PFSK-1 (cell line): ENCODE results near the gene RGS3.

Experiments
- FOXP2 ChIP-seq: optimal IDR thresholded peaks from 2 replicates; pipeline ENCODE3; 2011; ENCODE audit warnings: borderline replicate concordance, control low read depth, inconsistent platforms; ENCODE audit not compliant: insufficient read depth; ENCODE audit errors: extremely low read length, extremely low read depth
- POLR2AphosphoS5 ChIP-seq: IDR thresholded peaks from 2 replicates; pipeline ENCODE4 v1.6.1; 2012; ENCODE audit warnings: low read depth, mild to moderate bottlenecking, control low read depth, low read length, moderate library complexity
- SIN3A ChIP-seq: IDR thresholded peaks from 2 replicates; pipeline ENCODE4 v1.6.1; 2012; ENCODE audit warnings: mild to moderate bottlenecking, low read length, moderate library complexity, borderline replicate concordance; ENCODE audit not compliant: insufficient read depth
- TAF1 ChIP-seq: IDR thresholded peaks from 2 replicates; pipeline ENCODE4 v1.6.1; 2012; ENCODE audit warnings: low read length, control low read depth, borderline replicate concordance; ENCODE audit not compliant: insufficient read depth
- TF ChIP-seq, protein P1 (sequence below), 2 experiments: IDR thresholded peaks; 2 replicates each; pipeline versions ENCODE4 v1.6.1 to v1.8.0; 2011 to 2012; ENCODE audit warnings: low read depth in 2 of 2, low read length in 2 of 2, control low read depth in 1 of 2, inconsistent platforms in 1 of 2, mild to moderate bottlenecking in 1 of 2, moderate library complexity in 1 of 2; ENCODE audit not compliant: insufficient read depth in 1 of 2

The RGS3 gene

DNA sequence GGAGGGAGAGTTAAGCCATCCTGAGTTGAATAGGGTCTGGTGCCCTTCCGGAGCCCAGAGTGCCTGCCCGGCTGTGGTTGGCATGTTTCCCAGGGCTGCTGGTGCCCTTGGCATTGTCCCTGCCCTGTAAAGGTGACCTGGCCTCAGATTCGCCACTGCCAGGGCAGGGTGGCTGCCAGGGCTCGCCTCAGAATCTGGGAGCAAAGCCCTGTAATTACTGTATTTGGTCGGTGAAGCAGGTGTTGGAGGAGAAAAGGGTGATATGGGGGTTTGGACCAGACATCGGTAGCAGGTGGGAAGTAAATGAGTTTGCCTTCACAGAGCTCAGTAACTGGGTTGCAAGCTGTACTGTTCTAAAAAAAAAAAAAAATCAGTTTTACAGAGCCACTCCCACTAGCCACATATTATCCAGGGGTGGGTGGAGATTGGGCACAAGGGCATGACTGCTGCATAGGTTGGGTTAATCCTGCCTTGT lies 47.6 kb downstream of the RGS3 start:
- no peak for TF ChIP-seq FOXP2
- TF ChIP-seq, protein P1, sequence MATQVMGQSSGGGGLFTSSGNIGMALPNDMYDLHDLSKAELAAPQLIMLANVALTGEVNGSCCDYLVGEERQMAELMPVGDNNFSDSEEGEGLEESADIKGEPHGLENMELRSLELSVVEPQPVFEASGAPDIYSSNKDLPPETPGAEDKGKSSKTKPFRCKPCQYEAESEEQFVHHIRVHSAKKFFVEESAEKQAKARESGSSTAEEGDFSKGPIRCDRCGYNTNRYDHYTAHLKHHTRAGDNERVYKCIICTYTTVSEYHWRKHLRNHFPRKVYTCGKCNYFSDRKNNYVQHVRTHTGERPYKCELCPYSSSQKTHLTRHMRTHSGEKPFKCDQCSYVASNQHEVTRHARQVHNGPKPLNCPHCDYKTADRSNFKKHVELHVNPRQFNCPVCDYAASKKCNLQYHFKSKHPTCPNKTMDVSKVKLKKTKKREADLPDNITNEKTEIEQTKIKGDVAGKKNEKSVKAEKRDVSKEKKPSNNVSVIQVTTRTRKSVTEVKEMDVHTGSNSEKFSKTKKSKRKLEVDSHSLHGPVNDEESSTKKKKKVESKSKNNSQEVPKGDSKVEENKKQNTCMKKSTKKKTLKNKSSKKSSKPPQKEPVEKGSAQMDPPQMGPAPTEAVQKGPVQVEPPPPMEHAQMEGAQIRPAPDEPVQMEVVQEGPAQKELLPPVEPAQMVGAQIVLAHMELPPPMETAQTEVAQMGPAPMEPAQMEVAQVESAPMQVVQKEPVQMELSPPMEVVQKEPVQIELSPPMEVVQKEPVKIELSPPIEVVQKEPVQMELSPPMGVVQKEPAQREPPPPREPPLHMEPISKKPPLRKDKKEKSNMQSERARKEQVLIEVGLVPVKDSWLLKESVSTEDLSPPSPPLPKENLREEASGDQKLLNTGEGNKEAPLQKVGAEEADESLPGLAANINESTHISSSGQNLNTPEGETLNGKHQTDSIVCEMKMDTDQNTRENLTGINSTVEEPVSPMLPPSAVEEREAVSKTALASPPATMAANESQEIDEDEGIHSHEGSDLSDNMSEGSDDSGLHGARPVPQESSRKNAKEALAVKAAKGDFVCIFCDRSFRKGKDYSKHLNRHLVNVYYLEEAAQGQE (IDR thresholded peaks at IDR 0.05; ENCODE audit: insufficient read depth in 1 of 2, low read depth in 2 of 2, low read length in 2 of 2): no peak
- no peak for TF ChIP-seq TAF1
- no peak for TF ChIP-seq SIN3A
- TF ChIP-seq POLR2AphosphoS5: no peak

DNA sequence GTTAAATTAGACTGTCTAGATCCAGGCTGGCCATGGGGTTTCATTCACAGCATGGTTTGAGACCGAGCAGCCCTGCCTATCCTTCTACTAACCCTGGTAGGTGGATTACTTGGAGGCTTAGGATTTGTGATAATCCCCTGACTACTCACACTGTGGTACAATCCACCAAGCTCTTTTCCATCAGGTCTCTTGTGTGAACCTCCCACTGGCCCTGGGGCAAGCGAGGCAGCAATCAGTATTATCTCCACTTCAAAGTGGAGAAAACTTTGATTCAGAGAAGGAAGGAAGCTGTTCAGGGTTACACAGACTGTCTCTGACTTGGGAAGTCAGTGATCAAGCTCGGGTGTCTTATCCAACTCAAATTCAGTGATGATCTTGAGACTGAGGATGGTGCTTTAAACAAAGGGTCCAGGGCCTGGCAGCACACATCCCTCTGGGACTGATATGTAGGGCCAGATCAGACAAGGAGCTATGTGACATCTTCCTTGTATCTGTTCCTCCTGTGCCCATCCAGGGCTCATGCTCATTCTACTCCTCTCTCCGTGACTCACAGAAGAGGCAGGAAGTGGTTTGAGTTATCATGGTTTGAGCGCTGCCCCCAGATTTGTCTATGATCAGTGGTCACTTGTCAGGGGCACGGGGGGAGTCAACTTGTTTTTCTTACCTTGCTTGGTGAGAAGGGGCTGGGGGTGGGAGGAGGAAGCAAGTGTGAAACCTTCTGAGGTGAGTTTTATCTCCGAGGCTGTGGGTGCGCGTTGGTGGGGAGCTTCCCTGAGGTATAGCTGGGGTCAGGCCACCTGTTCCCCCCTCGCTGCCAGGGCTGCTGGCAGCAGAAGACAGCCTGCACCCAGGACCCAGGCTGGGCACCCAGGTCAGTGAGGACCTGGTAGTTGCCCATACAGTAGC lies 48.6 kb downstream of the RGS3 start:
- TF ChIP-seq POLR2AphosphoS5 (no peak), SIN3A (no peak), TAF1 (no peak), FOXP2 (no peak)
- TF ChIP-seq, protein P1 (IDR thresholded peaks at IDR 0.05; ENCODE audit: insufficient read depth in 1 of 2, low read depth in 2 of 2, low read length in 2 of 2): no peak

DNA sequence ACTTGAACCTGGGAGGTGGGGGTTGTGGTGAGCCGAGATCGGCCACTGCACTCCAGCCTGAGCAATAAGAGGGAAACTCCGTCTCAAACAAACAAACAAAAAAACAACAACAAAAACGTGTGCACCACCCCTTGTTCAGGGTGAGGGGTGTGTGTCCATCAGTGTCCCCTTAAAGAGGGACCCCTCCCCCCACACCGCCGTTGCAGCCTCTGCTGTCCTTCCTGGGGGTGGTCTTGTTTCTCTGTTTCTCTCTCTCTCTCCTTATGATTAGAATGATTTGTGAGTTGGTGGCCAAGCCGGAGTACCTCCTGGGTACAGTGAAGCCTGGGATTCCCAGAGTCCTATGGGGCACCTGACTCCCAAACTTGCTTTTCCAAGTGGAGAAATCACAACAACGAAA lies 49.6 kb downstream of the RGS3 start:
- no peak for TF ChIP-seq FOXP2

DNA sequence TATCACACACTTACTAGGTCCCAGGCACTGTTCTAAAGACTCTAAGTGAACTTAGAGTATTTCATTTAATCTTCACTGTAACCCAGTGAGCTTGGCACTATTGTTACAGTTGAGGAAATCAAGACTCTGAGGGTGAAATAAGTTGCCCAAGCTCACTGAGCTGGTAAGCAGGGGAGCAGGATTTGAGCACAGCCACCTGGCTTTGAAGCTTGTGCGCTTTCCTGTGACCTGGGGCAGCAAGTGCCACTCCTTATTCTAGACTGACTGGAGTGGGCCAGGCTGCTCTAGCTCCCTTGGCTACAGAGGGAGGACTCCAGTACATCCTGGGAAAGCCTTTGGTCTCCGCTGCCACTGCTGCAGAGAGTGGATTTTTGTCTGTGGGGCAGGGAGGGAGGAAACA lies 50.0 kb downstream of the RGS3 start:
- TF ChIP-seq, protein P1 (IDR thresholded peaks at IDR 0.05; ENCODE audit: insufficient read depth in 1 of 2, low read depth in 2 of 2, low read length in 2 of 2): no peak
- TF ChIP-seq SIN3A: no peak
- no peak for TF ChIP-seq TAF1
- no peak for TF ChIP-seq FOXP2
- no peak for TF ChIP-seq POLR2AphosphoS5

DNA sequence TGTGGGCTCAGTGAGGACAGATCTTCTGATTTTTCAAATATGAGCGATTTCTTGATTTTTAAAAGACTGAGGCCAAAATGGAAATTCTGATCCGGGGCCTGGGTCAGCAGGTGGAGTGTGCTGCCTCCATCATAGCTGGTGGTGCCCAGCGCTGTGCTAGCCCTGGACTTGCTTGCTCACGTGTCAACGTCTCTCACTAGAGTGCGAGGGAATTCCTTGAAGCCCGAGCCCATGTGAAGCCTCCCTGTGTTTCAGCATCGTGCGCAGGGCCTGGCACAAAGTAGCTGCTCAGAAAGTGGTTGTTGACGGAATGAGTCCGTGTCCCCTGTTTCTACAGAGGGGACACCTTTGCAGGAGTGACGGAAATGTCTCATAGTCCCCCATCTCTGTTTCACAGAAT lies 50.5 kb downstream of the RGS3 start:
- TF ChIP-seq TAF1 (no peak), SIN3A (no peak), POLR2AphosphoS5 (no peak), FOXP2 (no peak)
- TF ChIP-seq, protein P1 (IDR thresholded peaks at IDR 0.05; ENCODE audit: insufficient read depth in 1 of 2, low read depth in 2 of 2, low read length in 2 of 2): no peak
